CD4-positive, alpha-beta T cell treated with Interleukin-17A for 4 hours (primary cell): ENCODE data around the gene C1QTNF2.

Source experiments
- DNase-seq: peaks from one replicate; pipeline ENCODE4 v3.0.0-alpha.2; 2020; ENCODE audit warnings: mixed read lengths

C1QTNF2 gene

DNA sequence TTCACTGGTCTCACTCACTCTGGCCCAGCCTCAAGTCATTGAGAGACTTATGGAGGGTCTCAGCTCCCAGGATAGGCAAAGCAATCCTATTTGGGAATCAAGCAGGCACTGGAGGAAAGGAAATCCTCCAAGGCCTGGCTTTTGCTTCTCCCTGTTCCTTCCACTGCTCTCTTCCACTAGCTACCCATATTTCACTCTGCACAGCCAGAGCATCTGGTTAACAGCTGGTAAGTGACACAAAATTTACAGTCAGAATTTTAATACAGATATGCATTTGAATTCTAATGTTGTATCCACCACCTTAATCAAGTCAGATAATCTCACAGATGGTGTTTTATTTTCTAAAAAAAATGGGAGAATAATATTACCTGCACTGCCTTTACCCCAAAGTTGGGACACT lies 868 bp upstream of the C1QTNF2 start:
- DNase-seq = no peak

DNA sequence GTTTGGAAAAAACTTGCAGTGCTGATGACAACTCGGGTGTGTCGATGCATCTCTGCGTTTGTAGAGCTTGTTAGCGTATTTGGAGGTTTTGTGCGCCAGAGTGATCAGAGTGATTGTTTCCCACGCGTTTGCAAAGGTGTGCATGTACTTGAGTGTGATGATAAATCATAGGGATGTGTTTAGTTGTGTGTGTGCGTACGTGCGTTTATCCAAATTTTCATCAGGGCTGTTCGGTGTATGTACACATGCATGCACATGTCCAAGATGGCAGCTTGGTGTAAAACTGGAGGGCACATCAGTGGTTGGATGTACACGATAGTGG lies 248 bp upstream of the C1QTNF2 start:
- DNase-seq = no peak

DNA sequence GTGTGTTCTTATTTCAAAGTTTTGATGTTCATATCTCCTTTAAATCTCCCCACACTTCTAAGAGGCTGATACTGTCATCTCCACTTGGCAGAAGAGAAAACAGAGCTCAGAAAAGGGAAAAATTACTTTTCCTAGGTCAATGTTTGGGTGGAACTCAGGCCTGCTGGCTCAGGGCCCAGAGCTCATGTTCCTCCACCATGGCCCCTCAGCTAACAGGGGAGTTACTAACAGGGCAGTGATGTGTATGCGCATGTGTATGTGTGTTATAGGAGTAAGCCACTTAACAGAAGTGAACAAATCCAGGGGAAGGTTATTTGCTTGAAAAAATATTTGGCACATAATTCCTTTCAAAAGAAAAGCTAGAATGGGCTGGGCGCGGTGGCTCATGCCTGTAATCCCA lies 2.5 kb downstream of the C1QTNF2 start:
- no peak for DNase-seq

DNA sequence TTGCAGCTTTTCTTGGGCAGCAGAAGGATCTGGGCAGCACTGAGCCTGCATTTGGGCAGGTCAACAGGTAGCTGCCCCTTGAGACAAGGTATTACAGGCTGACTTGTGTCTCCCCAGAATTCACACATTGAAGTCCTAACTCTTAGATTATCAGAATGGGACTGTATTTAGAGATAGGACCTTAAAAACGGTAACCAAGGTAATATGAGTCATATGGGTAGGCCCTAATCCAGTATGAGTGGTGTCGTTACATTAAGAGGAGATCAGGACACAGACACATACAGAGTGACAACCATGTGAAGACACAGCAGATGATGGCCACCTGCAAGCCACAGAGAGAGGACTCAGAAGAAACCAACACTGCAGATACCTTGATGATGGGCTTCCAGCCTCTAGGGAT lies 3.2 kb downstream of the C1QTNF2 start:
- no peak for DNase-seq

DNA sequence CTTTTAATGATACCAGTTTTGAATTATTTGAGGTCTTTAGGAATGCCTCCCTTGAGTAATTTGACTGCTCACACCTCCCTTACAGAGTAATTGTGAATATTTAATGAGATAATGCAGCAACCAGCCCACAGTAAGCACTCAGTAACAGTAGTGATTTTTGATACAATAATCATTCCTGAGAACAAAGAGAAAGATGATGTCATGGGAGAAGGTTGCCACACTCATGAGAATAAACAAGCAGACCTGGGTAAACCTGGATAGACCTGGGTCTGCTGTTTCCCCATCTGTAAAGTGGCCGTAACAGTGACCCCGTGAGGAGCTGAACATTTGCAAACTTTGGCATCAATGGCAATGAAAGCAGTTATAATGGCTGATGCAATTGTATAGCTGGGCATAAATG lies 4.2 kb downstream of the C1QTNF2 start:
- no peak for DNase-seq

DNA sequence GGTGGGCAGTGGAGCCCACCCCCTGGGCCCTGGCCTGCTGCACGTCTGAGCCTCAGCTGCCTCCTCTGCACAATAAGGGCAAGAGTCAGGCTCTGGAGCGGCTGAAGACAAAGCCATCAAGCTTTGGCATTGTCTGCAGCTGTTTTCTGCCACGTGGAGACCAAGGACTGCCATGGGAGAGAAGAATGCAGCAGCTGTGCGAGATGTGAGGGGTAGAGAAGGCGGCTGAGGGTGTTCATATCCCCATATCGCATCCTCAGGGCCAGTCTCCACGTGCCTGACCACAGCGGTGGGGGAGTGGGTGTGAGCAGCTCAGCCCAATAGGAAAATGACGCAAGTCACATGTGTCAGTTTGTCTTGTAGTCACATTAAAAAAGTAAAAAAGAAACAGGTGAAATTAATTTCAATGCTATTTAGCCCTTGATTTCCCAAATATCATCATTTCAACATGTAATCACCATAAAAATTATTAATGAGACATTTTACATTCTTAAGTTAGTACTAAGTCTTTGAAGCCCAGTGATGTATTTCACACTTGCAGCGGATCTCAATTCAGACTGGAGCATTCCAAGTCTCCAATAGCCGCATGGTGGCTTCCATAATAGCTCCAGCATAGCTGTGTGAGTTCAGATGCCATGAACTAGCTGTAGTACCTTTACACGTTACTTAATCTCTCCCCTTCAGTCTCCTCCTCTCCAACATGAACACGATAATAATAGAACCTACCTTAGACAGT lies 6.6 kb downstream of the C1QTNF2 start:
- DNase-seq = no peak

DNA sequence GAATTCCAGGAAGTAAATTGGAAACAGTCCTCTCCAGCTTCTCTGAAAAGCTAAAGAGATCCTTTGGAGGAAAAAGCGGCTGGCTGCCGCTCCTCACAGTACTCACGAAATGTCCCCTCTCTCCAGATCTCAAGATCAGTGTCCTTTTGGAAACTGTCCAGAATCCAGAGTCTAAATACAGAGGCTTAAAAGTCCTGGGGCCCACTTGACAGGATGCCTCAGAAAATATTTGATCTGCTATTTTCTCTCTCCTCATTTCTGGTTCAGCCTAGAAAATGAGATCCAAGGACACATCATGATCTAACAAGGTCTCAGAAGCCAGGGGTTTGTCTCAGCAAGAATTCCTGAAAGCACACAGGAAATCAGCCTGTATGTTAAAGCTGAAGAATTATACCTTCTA lies 7.2 kb downstream of the C1QTNF2 start:
- DNase-seq = no peak

DNA sequence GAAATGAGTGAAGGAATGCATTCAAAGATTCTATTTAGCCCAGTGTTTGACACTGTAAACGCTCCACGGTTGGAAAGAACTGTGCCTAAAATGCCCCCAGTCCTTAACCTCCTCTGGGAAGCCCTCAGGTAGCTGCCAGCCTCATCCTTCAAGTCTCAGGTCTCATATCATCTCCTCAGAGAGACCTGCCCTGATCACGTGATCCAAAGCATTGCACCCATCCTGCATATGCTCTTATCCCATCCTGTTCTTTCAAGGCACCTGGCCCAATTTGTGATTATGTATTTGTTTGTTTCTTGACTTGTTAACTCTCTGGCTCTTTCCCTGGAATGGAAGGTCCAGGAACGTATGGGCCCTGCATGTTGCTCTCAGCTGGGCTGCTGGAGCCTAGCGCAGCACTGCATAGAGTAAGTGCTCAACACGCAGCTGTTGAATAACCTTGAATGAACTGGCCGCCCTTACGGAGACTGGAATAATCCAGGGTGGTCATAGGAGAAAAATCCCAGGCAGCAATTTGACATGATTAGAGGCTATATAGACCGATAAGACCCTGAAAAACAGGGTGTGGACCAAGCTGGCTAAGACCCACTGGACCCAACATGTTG lies 8.7 kb downstream of the C1QTNF2 start:
- DNase-seq = no peak

DNA sequence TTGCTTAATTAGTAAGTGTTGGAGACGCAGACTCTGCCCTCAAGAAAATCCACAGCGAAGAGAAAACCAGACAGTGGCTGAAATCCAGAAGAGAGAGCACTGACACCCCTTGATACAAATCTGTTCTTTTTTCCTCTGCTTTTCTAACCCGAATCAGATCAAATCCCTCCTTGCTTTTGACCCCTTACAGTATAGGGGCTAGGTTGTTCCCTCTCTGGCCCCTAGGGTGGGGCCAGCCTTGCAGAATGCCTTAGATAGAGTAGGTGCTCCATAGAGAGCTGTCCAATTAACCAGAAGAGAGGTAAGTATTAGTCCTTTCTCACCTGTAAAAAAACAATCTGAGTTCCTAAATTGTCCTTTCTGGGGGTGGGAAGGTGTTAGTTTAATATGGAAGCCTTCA lies 10.1 kb downstream of the C1QTNF2 start:
- no peak for DNase-seq

DNA sequence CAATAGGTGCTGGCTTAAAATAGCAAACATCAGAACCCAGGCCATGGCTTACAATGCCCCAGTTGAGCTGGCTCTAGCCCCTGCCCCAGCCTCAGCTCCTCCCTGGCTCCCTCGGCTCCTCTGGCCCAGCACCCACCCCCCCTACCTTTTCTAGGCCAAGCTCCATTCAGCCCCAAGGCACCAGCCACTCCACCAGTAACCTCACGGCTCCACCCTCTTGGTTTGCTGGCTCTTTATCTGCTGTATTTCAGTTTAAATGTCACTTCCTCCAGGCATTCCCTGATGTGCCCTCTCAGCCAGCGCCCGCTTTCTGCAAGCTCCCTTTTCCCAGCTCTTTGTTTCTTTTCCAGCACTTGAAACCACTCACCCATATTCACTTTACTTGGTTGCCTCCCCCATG lies 10.6 kb downstream of the C1QTNF2 start:
- DNase-seq = no peak

DNA sequence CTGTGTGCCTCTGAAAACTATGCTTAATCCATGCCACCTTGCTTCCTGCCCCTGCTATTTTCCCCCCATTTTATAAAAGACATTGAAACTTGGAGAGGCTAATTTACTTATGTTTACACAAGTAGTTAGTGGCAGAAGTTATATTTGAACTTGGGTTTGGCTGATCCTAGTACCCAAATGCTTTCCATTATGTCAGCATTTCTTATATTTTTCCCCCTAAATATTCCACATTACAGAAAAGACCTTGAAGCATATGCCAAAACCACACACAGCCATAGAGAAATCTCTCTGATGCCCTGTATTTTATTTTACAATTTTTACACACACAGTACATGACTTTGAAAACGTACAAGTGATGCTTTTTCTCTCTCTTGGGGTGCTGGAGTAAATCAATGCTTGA lies 11.2 kb downstream of the C1QTNF2 start:
- DNase-seq = no peak

DNA sequence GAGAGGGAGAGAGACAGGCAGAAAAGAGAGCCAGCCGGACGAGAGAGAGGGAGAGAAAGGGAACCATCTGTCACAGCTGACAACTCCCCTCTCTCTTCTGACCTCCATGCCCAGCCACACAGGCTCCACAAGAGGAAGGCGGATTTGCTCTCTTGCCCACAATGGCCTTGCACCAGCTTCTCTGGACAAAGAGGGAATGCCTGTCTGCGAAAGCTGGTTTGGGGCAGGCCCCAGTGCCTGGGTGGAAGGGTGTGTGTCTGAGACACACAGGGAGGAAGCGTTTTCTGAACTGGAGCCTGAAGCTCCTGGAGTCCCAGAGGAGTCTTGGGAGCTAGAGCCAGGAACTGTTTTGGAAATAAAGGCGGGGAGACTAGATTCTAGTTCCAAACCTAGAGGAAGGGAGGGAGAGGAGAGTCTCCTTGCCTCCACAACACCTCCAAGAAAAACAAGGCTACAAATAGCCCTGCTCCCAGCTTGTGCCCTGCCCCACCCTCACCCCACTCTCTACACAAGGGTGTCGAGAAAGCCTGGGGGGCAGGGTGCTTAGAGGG lies 12.5 kb downstream of the C1QTNF2 start:
- DNase-seq = no peak

DNA sequence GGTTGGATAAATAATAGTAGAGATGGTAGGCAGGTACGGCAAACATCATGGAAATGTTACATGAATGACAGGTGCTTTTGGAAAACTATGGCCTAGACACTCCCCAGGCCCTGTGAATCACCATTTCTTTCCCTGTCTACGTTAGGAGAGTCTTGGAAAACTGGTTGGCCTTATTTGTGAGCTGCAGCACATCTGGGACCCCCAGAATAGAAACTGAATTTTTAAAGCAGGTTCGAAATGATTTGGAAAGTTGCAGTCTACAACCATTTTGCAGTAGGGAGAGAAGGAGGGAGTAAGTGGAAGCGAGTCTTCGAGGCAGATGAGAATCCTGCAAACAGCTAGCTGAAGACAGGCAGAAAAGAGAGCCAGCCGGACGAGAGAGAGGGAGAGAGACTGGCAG lies 13.0 kb downstream of the C1QTNF2 start:
- DNase-seq = no peak

DNA sequence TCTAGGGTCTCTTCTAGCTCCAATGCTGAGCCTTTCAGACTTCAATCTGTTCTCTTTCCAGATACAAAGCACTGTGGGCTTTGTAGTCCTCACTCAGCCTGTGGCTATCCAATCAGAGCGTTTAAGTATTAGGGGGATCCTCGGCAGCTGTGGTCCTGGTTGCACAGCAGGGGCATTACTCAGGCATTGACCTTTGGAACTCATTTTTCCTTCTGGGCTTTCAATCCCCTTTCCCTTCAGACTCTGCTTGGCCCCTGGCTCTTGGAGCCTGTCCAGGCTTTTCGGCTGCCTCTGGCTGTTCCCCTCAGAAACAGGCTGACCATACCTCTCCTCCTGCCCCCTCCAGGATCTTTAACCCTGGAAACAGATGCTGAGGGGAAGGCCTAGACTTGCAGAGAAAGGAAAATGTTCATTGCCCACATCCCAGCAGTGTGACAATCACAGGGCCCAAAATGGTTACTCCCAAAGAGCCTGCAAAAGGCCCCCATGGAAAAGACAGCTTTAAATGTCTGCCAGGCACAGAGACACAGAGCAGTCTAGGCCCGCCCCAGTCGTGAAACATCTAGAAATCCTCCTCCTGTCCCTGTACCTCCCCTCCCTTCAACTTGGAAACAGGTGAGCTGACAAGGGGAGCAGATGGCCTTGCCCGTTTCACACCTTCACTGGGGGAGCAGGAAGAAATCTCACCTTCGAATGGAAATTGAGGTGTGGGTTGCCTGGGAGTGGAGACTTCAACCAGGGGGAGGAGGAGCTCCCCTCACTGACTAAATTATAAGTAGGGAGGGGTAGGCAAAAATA lies 13.7 kb downstream of the C1QTNF2 start:
- no peak for DNase-seq

DNA sequence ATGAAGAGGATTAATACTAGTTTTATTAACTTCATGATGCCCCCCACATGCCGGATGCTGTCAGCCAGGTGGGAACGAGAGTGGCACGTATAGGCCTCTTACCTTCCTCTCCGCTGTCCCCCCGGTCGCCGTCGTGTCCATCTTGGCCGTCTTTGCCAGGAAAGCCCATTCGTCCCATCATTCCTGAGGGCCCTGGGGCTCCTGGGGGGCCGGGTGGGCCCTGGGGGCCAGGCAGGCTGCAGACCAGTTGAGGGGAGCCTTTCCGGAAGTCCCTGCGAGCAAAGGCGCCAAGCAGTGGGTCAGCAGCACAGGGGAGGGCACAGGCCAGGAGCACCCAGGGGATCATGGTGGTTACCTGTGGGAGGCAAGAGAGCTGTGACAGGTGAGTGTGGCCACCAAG lies 15.8 kb downstream of the C1QTNF2 start:
- no peak for DNase-seq

DNA sequence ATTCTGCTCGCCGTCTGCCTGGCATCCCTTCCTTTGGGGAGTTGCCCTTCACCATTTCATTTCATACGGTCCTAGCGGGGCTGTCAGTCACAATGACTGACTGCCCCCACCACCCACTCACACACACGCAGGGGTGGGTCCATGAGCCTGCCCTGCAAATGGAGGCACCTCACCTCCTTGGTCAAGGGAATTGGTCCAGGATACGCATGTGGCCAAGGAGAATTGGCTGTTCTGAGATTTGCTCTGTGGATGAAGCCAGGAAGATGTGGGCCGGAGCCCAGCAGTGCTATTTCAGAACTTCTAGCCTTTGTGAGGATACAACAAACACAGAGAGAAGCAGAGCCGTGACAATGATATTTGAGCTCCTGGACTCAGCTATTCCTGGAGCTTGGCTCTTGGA lies 17.0 kb downstream of the C1QTNF2 start:
- DNase-seq = no peak

DNA sequence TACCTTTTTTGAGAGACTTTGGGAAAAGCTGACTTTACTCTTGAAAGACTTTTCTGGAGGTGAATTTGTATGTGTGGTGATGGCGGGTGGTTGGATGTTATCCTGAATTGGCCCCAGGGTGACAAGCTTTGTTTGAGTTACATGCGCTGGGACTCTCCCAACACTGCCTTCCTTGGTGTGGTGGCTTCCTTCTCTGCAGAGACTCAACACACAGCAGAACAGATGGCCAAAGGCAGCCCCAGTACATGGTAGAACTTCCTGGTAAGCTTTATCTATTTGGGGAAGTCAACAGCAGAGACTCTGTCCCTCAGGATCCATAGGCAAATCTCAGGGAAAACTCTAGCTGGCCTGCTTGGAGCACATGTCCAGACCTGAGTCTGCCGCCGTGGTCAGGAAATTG lies 18.1 kb downstream of the C1QTNF2 start:
- no peak for DNase-seq

DNA sequence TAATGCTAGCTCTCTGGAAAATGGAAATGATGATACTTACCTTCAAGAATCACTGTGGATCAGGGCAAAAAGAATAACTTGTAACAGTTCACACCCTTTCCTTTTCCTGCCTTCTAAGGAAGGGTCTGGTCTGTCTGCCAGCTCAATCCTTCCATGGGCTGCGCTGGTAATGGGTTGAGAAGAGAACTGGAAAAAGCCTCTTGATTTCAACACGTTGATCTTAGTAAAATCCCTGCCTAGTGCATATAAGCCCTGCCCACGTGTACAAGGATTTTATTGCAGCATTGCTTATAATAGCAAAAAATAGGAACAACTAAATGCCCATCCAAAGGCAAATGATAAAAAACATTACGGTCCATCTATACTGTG lies 20.5 kb downstream of the C1QTNF2 start:
- DNase-seq = no peak

DNA sequence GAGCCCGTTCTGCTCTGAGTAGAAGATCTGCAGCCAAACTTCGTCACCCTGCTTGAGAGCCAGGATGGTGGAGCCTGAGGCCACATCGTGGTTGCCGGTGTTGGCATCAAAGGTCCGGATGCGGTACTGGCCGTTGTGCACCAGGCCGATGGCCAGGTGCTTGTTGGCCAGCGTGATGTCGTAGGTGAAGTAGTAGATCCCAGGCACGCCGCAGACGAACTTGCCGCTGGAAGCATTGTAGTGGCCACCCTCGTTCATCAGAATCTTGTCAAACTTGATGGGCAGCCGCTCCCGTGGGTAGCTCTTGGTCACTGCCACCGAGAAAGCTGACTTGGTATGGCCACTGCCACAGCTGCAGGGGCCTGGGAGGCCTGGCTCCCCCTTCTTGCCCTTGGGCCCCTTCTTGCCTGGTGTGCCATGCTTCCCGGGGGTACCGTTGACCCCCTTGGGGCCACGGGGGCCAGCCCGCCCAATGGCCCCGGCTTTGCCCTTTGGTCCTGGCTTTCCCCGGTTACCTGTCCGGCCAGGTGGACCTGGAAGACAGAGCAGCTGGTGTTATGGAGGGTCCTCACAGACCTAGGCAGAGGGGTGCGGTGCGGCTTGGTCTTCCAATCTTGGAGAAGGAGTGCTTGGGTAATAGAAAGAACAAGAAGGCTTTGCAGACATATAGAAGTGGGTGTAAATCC lies 21.0 kb downstream of the C1QTNF2 start:
- DNase-seq = no peak

DNA sequence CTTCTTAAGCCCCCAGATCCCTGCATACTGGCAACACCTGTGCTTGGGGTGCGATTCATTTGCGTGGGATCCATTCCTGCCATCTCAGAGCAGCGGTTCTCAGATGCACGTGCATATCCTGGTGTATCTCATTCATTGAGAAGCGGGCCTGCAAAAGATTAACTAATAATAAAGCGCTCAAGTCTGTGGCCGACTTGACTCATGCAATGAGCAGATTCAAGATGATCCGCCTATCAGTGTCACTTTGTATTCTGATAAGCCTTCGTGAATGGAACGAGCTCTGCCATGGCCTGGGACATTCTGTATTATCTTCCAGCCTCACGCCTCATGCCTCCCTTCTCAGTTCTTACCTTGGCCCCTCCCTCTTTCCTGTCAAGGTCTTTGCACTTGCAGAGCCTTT lies 22.3 kb downstream of the C1QTNF2 start:
- no peak for DNase-seq

DNA sequence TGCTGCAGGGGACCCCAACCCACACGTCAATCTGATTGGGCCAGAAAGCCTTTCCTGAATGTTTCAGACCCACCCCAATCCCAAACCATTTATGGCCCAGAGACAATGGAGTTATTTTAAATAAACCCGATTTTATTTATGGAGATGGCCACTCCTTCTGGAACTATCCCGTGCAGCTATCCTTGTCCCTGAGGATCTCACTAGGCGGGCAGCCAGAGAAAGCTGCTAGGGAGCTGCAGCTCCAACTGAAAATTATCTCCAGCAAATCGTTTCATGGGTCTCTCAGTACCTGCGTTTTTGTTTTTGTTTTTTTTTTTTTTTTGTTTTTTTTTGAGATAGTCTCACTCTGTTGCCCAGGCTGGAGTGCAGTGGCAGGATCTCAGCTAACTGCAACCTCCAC lies 23.0 kb downstream of the C1QTNF2 start:
- no peak for DNase-seq

DNA sequence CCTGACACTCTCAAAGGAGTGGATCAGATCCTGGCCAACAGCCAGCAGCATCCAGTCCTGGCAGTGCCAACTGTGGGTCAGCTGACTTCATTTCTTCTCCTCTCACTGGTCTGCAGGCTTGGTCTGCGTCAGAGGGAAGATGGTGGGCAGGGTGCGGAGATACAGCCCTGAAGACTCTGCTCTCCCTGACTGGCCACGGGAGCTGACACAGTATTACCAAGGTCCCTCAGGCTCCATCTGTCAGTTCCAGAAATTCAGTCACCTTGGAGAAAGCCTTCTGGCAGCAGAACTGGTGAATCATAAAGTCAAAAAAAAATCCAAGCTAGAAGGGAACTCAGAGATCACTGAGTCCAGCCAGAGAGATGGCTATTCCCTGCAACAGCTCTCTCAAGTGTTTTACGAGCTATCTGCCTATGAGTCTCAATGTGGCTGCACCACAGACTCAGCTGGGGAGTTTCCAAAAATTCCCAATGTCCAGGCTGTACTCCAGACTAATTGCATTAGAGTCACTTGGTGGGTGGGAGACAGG lies 27.9 kb downstream of the C1QTNF2 start:
- no peak for DNase-seq

DNA sequence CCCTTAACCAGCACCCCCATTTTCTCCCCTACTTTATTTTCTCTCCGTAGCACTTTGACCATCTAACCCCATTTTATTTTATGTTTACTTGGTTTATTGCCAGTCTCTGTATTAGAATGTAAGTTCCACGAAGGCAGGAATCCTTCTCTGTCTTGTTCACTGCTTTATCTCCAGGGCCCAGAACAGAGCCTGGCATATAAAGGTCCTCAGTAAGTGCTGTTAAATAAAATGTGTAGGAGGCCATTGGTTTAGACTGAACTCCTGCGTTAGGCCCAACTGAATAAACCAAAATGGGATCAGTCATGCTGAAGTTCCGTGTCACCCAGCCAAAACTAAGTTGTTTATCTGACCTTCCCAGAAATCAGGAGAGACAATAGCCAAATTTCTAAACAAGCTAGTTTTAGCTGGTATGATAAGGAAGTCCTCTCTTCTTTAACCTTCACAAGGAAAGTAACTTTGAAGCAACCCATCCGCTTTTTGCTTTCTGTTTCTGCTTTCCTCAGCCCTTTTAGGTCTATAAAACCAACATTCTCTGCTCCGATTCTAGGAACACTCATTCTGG lies 29.0 kb downstream of the C1QTNF2 start:
- DNase-seq = no peak
